GM21619 (cell line): ENCODE results near the gene F2R.

Experiments
- ATAC-seq: cut with Tn5 transposase; IDR thresholded peaks from one replicate; pipeline ENCODE4 v1.9.1; 2021; ENCODE audit not compliant: unreplicated experiment

Gene F2R

DNA sequence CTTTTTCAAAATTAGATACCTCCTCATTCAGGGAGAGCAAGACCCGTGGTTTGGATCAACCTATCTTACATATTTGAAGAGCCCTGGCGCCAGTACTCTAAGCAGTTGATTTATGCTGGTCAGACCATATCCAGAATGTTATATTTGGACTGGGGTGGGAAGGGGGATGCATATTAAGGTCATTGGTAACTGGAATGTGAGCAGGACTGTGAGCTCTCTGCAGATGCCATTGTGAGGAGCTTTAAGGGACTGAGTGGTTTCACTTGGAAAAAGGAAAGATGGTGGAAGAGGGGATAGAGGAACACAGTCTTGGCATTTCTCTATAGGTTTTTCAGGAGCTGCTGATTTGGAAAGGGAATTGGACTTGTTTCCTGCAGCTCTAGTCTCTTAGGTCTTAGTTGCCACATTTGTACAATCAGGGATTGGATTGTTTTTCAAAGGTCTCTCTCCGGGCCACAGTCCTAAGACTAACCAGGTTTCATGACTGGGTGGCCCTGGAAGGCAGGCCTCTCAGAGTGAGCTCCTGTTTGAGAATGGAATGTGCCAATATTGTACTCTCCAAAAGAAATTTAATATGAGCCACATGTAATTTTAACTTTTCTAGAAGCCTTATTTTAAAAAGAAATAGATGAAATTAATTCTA is 25.8 kb upstream of the F2R start:
- no peak for ATAC-seq

DNA sequence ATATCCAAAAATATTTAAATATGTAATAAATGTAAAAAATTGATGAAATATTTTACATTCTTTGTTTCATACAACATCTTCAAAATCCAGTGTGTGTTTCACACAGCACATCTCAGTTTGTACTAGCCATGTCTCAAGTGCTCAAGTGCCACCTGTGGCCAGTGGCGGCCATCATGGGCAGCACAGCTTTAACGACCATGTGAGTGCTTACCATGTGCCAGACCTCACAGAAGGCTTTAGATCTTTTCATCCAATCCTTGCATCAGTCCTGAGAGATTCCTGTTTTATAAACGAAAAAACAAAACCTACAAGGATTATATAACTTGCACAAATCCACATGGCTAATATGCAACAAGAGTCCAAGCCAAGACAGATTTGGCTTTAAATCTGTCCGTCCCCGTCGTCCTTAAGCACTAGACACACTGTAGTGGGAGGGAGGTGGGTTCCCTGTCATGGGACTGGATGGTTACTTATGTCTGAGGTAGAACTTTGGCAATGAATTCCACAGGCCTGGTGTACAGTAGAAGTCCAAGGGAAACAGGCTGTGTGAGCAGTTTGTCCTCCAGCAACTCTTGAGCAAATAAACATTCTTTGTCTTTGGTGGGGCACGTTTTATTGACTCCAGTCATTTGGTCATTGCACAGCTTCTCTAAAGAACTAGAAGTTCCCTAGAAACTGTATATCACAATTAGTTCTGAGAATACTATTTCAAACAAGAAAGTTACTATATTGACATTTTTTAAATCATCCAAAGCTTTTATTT is 25.0 kb upstream of the F2R start:
- no peak for ATAC-seq

DNA sequence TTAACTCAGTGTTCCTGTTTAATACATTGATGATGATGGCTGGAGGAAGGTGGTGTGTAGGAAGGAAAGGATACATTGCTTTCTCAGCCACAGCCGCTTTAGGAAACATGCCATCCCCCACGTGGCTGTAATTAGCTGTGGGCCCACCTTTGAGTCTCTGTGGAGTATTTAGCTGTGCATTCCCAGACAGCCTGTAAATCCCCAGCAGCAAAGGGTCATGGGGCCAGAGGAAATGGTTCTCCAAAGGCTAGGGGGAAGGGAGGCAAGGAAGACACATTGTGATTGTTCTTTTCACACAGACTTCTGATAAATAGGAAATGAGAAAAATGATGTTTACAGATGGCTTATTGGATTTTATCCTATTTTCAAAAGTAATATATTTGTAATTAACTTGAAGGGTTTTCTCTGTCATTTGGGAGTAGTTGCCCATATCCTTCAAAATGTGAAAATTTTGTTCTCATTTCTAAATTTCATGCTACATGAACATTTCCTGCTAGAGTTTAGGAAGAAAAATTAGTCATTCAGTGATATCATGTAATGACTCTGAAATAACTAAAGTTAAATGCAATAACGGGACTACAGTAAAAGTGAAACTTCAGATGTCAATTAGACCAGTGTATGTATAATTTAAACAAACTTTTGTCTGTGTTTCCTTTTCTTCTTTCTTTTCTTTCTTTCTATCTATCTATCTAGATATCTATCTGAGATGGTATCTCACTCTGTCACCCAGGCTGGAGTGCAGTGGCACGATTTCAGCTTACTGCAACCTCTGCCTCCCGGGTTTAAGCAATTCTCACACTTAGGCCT is 24.3 kb upstream of the F2R start:
- no peak for ATAC-seq

DNA sequence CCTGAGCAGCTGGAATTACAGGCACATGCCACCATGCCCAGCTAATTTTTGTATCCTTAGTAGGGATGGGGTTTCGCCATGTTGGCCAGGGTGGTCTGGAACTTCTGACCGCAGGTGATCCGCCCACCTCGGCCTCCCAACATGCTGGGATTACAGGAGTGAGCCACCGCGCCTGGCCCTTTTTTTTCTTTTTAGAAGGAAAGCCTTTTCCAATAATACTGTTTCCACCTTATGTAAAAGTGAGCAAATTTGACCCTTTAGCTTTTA is 23.7 kb upstream of the F2R start:
- no peak for ATAC-seq

DNA sequence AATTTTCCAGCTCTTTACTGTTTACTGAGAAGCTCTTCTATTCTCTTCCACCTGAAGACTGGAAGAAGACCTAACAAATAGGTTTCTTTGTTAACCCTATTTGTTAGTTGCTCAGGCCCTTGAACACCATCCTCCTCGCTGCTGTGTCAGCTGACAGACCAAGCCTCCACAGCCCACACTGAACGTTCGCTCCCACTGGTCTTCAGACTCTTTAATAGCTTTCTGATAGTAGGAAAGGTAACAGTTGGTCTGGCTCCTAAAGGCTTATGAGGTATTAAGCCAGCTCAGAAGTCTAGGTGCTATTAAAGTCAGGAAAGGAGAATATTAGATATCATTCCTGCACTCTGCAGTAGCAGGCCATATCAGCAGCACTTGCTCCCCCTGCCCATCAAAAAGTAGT is 23.3 kb upstream of the F2R start:
- ATAC-seq = no peak

DNA sequence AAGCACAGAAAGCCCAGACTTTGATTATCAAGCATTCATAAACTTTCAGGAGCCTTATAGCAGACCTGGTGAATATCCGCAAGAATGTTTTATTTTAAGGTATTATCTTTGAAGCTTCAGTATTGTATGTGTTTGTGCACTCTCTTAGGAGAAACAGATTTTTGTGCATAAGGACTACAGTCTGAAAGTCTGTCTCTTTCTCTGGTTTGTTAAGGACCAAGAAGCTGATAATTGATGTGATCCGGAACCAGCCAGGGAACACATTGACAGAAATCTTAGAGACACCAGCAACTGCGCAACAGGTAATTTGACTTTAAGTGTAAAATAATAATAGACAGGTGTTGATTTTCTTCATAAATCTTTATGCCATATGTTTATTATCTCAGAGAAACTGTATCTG is 22.8 kb upstream of the F2R start:
- ATAC-seq = no peak

DNA sequence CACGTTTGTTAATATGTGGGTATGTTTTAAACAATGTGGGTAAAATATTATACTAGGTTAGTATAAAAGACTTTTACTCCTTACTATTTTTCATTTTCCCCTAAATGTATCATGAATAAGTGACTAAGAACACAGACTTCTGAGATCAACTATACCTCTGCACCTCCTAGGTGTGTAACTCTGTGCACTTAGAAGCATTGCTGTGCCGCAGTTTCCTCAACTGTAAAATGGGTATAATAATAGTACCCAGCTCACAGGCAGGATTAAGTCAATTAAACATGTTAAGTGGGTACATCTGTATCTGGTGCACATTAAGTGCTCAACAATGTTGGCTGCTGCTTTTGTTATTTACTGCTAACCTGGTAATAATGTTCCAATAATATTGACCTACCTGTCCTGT is 21.6 kb upstream of the F2R start:
- ATAC-seq = no peak

DNA sequence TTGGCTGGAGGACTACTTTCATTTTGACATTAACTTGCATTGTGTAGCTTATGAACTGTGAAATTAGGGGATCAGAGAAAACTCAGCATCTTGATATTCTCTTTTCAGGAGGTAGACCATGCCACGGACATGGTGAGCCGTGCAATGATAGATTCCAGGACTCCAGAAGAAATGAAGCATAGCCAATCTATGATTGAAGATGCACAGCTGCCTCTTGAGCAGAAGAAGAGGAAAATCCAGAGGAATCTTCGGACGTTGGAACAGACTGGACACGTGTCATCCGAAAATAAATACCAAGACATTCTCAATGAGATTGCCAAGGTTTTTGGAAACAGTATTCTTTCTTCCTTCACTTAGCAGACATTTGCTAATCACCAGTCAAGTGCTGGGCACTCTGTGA is 20.6 kb upstream of the F2R start:
- ATAC-seq = no peak

DNA sequence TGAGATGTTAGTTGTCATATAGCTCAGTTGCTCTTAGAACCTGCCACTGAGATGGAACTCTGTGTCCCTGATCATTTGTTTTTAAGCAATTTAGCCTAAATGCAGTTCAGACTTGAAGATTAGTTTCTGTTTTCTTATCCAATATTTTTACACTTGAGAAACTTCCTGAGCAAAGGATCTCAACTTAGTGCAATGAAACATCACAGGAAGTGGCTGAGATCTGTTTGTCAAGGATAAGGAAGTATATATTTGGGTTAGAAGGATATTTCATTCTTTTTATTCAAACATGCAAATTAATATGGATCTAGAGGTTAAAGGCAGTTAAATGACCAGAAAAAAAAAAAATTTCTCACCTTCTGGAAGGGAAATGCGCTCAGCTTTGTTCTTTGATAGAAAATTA is 19.7 kb upstream of the F2R start:
- ATAC-seq = no peak

DNA sequence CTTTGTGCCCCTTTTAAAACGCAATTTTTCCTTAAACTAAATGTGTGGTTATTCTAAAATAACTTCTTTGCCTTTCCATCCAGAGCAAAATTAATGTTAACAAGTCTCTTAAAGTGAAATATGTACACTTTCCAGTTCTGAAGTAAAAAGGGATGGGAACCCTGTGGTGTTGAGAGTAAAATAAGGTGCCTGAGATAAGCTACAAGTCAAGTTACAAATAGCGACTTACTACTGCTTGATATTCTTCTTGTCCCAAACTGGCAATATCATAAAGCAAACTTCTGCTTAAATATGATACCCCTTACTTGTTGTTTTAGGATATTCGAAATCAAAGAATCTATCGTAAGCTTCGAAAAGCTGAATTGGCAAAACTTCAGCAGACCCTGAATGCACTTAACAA is 18.3 kb upstream of the F2R start:
- no peak for ATAC-seq

DNA sequence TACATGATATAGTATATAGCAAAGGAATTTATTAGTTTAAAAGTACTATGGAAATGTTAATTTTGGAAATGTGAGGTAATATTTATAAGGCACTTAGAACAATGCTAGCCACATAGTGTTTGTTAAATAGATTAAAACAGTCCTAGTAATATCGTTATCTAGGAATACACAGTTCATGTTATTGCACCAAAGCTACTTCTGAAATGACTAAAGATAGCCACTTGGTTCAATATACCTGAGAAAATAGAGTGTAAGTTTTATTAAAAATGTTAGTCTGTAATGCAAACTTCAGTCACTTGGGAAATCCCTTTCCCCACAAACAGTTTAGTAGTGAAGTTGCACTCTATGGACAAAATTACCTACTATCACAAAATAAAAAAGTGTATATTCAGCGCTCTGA is 15.4 kb upstream of the F2R start:
- ATAC-seq = no peak

DNA sequence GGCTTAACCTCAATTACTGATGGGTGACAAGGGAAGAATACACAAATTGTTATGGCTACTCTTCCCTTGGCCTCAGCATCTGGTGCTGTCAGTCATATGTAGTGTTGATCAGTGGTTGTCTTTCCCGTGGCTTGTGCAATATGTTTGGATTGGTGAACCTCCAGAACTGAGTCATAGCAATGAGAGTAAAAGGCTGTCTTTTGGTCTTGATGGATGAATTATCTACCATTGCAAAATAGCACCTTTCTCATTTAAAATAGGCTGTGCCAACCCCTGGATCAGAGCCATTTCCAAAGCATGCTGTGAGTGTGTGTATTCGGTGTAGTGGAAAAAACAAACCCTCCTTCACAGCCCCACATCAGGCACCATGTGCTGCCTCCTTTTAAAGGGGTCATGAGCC is 14.6 kb upstream of the F2R start:
- ATAC-seq = no peak

DNA sequence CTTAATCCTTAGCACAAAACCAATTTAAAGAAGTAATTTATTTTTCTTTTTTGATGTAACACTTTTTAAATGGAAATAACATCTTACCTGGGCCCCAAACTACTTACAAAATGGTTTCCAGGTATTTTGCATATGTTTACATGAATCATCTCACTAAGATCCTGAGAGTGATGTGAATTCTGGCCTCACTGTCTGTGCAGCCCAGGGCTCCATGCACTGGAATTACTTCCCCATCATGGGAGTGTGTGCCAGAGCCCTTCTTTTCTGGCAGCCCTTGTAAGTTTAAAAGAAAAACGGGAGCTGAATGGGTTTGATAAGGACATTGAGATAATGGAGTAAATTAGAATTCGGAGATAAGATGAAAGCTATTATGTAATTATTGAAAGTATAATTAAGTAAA is 12.2 kb upstream of the F2R start:
- ATAC-seq = no peak

DNA sequence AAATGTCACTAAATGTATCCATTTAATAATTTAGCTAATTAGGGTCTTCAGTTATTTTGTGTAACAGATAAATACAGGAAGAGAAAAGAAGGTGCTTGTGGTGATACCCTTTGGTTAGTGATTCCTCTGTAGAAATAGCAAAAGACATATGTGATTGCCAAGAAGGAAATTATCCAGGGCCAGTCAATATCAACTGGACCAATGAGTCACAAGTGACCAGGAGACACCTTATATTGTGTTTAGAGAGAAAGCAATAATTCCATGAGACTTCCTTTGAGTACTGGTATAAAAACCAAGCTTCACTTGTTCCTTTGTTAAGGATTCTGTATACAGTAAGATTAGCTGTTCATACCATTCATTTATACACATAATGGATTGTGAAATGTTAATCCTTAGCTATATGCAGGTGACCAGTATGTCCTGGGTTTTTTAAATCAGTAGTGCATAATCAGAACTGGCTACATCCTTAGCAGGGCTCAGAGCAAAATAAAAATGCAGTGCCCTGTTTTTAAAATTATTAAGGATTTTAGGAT is 11.7 kb upstream of the F2R start:
- ATAC-seq = no peak

DNA sequence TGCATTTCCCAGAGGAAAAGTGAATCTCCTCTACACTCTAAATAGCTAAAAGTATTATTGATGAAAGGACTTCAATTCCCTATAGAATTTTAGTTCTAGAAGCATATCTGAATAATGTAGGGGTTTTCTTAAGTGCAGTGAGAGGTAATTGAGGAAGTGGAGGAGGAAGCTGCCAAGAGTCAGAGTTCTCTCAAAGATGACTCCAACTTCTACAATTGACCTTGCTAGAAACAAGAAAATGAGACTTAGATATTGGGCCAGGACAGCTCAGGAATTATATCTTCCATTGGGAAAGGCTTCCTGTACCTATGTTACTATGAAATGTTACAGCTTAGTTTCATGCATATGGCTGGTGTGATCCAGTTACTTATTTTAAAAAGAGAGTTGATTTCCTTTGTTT is 10.4 kb upstream of the F2R start:
- no peak for ATAC-seq

DNA sequence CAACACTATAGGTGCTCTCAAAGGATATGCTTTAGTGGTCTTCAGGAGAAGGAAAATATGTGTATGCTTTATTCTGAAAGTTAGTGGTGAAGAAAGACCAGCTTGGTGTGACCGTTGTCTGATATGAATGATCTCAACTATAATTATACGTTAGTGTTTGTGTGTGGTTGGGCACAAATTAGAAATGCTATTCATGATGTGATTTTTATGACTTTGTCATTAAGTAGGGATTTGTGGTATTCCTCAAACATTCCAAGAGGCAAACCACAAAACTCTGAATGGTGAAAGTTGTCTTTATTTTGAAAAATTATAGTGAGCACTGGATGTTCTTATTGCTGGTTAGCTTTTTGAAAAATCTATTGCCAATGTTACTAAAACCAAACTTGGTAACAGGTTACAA is 6.2 kb upstream of the F2R start:
- ATAC-seq = no peak

DNA sequence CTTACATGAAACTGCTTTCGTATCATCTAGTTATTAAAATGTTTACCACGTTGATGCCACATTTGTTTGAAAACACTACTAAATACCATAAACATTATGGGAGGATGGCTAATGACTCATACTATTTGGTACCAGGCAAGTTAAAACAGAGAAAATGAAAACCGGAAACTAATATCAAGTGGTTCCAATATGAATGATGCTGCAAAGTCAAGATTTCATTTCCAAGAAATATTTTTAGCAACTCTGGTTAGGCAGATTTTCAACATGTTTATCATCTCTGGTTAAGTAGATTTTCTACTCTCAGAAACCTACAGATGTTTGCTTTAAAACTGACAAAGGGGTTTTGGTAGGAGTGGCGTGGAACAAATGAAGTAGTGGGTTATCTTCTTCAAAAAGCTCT is 4.9 kb upstream of the F2R start:
- peak; percentile 55 for ATAC-seq

DNA sequence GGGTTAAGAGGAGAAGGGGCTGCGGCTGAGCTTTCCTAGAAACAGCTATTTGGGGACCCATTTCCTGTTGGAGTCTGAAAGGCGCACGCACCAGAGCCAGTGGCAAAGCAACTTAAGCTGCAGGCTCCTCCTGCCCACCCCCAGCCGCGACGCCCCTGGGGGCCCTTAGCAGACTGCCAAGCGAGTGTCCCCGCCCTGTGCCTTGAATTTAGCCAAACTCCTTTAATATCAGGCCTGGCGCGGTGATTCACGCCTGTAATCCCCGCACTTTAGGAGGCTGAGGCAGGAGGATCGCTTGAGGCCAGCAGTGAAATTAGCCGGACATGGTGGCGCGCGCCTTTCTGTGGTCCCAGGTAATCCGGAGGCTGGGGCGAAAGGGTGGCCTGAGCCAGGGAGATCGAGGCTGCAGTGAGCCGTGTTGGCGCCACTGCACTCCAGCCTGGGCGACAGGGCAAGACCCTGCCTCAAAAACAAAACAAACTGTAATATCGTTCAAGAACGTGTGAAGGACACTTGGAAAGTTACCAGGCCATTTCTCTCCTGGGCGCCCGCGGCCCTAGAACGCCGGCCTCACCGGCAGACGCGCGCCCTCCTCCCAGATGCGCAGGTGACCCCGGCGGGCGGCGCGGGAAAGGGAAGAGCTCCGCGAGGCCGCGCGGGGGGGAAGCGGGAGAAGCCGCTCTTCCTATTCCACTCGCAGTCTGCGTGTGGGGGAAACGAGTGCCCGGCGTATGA is 1.0 kb upstream of the F2R start:
- no peak for ATAC-seq

DNA sequence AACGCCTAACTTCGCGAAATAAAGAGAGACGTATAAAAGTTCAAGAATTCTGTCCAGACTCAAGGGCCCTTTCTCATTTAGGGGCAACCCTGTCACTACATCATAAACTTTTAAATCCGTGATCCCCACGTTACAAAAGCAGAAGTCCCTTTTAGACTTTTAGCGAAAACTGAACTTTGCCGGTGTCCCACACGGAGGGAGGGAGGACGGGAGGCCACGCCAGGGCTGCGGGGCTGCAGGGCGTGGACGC is 515 bp upstream of the F2R start:
- ATAC-seq = peak; percentile 13

DNA sequence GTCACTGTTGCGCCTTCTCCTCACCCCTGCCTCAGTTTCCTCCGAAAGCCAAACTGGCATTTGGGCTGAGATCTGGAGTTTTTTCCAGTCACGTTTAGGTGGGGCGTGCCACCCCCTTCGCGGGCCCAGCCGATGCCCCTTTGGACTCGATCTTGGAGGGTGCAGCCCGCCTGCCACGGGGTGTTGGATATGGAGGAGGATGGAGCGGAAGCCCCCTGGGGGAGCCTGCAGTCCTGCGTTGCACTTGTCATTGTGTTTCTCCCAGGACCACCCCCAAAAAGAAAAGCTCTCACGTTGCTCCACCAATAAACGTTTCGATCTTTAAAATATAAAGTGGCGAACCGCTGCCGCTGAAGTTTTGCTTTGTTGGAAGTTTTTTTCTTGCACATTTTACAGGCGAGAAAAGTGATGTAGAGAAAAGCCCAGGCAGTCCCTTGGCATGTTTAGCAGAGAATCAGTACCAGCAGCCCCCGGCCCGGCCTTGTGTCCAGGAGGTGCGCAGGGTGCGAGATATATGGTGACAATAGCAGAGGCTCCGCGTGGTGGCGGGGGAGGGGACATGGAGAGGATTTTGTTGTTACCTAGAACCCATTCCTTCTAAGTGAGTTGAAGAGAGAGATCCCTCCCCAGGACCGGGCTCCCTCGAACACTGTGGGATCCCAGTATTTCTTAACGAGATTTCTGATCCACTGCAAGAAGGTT is 681 bp downstream of the F2R start:
- no peak for ATAC-seq
